GM12873 (cell line): Measurements from ENCODE around the gene STAG1.

Experiments
- CTCF ChIP-seq: IDR thresholded peaks from 2 replicates; pipeline ENCODE4 v1.5.1; 2012; ENCODE audit warnings: low read depth, mild to moderate bottlenecking, moderate library complexity, low read length, control low read depth; ENCODE audit not compliant: insufficient read depth; ENCODE audit errors: missing control alignments

Gene STAG1

GRCh38 chr3:136711277-136711676 is 40.9 kb downstream of the STAG1 start:
- TF ChIP-seq CTCF: no peak

GRCh38 chr3:136708333-136708985 is 43.7 kb downstream of the STAG1 start:
- no peak for TF ChIP-seq CTCF

GRCh38 chr3:136703429-136703828 is 48.7 kb downstream of the STAG1 start:
- no peak for TF ChIP-seq CTCF

- no peak for TF ChIP-seq CTCF
These were observed 52.8 kb downstream of the STAG1 start for GRCh38 chr3:136699271-136699828.

- no peak for TF ChIP-seq CTCF
These were observed 53.8 kb downstream of the STAG1 start for GRCh38 chr3:136698361-136698760.

GRCh38 chr3:136696797-136697196 is 55.4 kb downstream of the STAG1 start:
- TF ChIP-seq CTCF: no peak

GRCh38 chr3:136694321-136694720 is 57.9 kb downstream of the STAG1 start:
- TF ChIP-seq CTCF: no peak

- no peak for TF ChIP-seq CTCF
These were observed 61.6 kb downstream of the STAG1 start for GRCh38 chr3:136690599-136690998.
